Measurements from ENCODE around the gene TMEM178B.
"Not testable (repeated sequence)": the region's sequence is repeated elsewhere in the genome, so short reads cannot be mapped to it uniquely, and the experiment has no call there.

The TMEM178B gene

DNA sequence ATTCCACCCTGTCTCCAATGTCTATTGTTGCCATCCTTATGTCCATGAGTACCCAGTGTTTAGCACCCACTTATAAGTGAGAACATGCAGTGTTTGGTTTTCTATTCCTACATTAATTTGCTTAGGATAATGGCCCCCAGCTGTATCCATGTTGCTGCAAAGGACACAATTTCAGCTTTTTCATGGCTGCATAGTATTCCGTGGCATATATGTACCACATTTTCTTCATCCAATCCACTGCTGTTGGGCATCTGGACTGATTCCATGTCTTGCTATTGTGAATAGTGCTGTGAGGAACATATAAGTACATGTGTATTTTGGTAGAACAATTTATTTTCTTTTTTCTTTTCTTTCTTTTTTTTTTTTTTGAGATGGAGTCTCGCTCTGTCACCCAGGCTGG lies 68.2 kb downstream of the TMEM178B start:
- DNase-seq (ENCODE audit: low read depth in 3 of 3, low spot score in 1 of 3) = no peak

DNA sequence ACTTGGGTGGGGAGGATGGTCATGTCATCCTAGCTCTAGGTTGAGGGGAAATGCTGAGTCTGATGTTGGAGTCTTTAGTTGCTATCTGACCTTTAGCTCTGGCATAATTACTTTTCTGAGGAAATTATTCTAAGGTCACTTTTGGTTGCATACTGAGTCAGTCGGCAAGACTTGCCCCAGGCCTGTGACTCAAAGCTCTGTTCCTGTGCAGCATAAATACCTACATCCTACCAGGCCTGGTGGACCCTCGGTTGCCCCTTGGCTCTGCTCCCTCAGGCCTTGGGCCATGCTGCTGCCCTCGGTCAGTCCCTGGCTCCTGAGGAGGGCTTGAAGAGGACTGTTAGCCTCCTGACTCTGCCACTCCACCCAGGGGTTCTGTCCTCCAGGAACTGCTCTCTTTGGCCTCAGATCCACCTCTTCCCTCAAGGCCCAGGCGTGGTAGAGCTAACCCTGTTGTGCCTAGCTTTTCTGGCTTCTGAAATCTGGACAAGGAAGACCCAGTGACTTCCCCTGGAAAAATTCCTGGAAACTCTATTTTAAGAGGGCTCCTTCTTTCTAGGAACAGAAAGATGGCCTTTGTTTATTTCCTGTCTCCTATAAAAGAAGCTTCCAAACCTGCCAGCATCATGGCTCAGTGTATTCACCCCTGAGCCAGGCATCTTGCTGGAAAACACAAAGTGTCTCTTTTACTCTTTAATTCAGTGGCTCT lies 71.2 kb downstream of the TMEM178B start:
- DNase-seq (ENCODE audit: low read depth in 3 of 3, low spot score in 1 of 3) = no peak

DNA sequence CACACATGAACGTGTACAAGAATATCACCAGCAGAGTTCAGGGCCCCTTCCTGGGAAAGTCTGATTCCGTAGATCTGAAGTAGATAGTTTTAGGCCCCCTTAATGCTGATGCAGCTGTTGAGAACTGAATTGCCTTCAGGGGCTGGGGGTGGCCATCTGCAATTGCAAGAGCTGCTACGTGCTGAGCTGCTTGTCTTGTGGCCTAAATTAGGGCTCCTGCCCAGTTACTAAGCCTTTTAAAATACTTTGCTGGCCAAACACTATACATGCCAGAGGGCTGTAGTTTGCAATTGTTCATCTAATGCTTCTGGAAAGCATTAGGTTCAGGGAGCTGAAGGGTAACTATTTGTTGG lies 71.7 kb downstream of the TMEM178B start:
- no peak for DNase-seq (ENCODE audit: low read depth in 3 of 3, low spot score in 1 of 3)

DNA sequence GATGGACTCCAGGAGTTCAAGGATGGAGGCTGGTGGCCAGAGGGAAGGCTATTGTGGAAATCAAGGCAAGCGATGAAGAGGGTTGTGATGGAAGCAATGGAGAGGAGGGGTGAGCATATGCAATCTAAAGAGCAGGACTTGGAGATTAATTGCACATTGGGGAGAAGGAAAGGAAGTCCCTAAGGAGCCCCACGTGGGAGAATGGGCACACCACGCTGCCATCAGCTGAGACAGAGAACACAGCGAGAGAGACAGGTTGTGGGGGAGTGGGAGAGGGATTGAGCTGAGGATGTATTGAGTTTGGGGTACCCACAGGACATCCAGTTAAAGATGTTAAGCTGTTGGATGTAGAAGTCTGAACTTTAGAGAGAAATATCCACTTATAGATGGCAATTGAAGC lies 73.6 kb downstream of the TMEM178B start:
- DNase-seq (ENCODE audit: low read depth in 3 of 3, low spot score in 1 of 3) = no peak

DNA sequence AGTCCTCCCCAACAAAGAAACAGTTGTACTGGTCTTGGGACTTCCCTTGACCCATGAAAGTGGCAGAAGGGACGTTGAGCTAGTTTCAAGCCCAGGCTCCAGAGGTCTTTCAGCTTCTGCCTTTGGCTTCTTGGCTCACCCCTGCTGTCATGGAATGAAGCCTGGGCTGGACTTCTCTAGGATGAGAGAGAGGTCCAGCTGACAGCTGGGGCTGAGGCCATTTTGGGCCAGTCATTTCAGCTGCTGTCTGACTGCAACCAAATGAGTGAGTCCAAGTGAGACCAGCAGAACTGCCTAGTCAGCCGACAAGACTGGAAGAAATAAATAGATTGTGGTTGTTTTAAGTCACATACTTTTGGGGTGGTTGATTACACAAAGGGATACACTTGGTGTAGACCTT lies 76.6 kb downstream of the TMEM178B start:
- no peak for DNase-seq (ENCODE audit: low read depth in 3 of 3, low spot score in 1 of 3)

DNA sequence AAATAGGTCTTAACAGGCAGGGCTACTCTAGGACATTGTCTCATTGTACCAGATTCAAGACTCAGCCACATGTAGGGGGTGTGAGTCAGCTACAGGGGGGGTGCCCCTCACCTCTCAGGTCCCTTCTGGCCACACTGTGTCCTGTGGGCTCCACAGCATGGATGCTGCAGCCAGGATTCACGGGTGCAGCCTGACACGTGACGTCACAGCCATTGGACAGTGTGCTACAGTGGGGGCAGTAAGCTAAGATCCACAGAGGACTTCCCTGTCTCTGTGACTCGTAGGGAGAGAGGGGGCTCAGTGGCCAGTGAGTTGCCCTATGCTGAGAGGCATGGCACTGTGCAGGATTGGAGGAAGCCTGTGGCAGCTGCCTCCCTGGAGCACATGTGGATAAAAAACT lies 77.9 kb downstream of the TMEM178B start:
- DNase-seq (ENCODE audit: low read depth in 3 of 3, low spot score in 1 of 3) = no peak

DNA sequence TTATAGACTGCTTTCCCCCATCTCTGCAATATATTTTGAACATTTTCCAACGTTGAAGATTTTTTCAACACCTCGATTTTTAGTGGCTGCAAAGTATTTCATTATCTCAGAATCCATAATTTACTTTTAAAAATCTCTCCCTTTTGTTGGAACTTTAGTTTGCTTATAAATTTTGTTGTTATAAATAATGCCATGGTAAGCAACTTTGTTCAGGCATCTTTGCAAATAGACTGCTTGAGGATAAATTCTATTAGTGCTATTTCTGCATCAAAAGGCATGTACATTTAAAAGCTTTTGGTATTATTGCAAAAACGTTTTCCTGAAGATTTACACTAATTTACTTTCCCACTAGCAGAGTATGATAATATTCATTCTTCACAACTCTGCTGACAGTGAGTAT lies 79.4 kb downstream of the TMEM178B start:
- DNase-seq (ENCODE audit: low read depth in 3 of 3, low spot score in 1 of 3) = no peak

DNA sequence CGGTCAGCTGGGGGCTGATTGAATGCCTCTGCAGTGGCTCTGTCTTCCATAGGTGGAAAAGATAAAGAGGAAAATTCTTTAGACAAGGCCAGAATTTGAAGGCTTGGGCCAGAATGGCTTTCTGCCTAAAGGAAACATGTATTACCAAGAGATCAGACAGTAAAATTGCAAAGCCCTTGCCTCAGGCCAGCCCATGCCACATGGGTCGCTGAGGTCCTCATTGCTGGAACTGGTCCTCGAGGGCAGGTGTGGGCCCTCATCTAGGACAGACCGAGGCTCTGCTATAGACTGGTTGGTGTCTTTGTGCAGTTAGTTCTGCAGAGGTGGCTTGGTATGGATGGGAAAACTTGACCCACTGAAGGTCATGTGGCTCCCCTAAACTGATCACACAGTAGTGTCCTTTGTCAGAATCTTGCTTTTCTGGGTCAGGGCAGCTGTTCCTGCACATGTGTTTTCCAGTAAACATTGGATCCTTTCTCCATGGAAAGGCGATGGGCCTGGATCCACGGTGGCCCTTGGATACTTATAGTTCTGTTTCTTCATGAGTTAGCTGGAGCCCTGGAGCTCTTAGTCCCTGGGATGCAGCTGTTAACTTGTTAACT lies 80.4 kb downstream of the TMEM178B start:
- DNase-seq (ENCODE audit: low read depth in 3 of 3, low spot score in 1 of 3) = no peak

DNA sequence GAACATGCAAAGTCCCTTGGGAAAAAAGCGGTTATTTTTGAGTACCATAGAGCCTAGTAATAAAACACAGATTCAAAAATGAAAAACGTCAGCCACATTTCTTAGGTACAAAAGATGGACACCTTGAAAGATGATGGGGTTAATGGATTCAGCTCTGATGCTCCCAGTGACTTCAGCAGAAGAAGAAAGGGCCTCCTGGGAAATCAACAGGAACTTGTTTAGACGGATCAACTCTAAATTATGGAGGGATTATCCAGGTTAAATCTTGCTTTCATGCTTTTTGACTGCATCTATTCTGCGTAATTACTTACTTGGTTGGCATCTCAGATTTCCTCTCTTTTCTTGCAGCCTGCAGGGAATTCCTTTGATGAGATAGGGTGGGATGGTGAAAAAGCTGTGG lies 82.5 kb downstream of the TMEM178B start:
- DNase-seq (ENCODE audit: low read depth in 3 of 3, low spot score in 1 of 3) = no peak

DNA sequence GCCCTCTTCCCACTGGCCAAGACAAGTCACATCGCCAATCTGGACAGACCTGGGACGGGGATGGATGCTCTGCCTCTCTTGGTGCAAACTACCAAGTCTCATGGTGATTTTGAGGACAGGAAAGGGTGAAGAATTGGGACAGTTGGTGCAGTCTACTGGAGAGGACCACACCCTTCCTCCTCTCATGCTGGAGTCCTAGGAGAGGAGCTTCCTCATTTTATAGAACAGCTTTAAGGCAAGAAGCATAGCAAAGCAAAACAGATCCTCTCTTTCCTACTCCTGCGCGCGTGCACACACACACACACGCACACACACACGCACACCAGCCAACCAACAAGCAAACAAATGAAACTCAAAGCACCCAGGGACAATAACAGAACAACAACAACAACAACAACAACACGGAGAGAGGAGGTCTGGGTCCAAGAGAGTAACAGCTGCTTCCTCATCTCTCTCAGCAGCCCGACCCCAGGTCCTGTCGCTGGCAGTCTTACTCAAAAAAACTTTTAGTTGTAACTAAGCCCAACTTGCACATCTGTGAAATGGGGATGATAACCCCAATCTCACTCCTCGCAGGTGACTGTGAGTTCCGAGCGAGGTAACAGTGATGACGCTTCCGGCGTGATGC lies 83.4 kb downstream of the TMEM178B start:
- no peak for DNase-seq (ENCODE audit: low read depth in 3 of 3, low spot score in 1 of 3)

DNA sequence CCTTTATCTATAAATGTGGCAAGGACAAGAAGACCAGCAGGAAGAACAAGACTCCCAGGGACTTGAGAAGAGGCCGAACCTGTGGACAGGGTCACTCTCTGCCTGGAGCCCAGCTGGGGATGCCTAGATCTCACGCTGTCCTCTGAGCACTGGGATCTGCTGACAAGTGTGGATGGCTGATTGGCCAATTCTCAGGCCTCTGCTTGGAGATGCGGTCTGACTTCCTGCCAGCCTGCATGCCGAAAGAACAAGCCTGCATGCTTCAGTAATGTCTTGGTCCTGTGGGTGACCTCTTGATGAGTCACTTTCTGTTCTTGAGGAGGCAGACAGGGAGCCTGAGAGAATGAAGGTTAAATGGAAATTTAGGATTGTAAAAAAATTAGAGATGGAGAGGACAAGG lies 84.7 kb downstream of the TMEM178B start:
- no peak for DNase-seq (ENCODE audit: low read depth in 3 of 3, low spot score in 1 of 3)

DNA sequence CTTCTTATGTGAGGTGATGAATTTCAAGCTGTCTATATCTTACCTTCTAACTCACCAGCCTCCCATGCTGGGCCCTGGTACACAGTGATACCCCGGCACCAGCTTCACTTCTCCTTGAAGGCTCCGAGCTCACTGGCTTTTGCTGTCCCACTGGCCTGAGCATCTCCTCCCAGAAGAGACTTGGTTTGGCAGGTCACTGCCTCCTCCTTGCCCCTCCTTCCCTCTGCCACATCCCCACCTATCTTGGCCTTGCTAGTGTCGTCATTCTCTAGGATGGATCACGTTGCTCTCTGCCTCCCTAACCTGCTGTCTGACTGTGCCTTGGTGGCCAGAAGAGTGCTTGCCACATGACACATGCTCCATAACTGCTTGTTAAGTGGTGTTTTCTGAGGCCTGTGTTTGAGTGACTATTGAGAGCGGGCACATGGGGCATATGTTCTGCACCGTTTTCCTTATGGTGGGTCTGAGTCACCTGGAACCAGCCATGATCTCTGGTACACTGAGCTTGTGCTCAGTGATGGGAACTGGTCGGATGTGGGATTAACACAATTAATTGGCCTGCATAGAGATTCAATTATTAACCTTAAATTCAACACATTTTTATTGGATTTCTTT lies 86.5 kb downstream of the TMEM178B start:
- no peak for DNase-seq (ENCODE audit: low read depth in 3 of 3, low spot score in 1 of 3)

DNA sequence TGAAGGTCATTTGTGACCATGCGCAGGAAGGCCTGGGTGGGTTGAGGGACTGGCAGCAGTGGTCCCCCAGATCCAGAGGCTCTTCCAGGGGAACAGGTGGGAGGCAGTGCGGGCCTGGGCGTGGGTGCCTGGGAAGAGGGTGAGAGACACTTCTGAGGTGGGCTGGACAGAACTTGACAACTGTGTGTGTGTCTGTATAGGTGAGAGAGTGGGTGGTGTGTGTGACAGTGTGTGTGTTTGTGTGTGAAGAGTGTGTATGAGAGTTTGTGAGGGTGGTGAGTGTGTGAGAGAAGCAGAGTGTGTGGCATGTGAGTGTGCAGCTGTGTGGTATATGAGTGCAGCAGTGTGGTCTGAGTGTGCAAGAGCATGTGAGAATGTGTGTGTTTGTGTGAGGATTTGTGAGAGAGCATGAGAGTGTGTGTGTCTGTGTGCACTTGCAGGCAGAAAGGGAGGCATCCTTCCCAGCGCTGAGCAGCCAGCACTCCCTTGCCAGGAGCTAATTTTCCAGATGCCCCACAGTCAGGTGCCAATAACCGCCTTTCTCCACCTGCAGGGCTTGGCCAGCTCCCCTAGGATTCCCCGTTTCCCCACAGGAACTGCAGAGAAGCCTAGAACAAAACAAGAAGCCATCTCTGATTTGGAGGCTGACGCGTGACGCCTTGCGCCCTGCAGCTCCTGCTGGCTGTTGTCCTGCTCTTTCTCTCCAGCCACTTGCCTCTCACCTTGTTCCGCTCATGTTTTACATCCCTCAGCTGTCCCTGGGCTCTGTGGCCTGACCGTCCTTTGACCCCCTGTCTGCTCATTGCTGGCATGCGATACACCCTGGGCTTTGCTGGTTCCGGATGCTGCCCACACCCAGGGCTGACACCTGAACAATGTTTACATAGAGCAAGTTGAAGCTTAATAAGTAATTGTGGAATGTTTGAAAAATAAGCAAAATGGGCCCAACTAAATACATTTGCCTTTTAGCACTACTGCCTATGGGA lies 88.0 kb downstream of the TMEM178B start:
- no peak for DNase-seq (ENCODE audit: low read depth in 3 of 3, low spot score in 1 of 3)

DNA sequence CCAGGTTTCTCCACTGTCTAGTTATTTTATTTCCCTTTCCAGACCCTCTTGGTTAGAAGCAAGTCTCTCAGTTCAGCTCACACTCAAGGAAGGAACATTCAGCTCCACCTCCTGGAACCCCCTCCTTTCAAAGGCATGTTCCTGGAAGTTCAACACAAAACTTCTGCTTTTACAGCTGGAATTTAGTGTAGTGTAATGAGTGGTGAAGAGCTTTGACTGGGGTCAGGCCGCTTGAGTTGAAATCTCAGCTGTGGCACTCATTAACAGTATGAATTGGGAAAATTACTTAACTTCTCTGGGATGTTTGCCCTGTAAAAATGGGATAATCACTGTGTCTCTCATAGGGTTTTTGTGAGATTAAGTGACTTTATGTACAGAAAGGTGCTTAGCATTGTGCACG lies 91.7 kb downstream of the TMEM178B start:
- DNase-seq (ENCODE audit: low read depth in 3 of 3, low spot score in 1 of 3) = no peak

DNA sequence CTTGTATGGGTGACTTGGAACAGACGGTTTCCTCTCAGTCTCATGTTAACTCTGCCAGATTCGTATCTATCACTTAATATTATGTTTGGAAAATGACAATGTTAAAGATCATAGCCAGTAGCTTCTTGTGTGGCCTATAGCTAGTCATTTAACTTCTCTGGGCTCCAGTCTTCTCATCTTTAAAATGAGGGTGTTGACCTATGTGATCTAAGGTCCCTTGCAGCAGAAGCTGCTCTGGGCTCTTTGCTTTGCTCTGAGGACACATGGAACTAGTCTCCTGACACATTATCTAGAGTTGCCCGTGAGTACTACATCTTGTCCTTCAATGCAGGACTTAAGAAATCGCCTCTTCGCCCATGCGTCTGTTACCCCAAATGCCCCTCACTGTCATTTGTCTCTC lies 93.1 kb downstream of the TMEM178B start:
- no peak for DNase-seq (ENCODE audit: low read depth in 3 of 3, low spot score in 1 of 3)

DNA sequence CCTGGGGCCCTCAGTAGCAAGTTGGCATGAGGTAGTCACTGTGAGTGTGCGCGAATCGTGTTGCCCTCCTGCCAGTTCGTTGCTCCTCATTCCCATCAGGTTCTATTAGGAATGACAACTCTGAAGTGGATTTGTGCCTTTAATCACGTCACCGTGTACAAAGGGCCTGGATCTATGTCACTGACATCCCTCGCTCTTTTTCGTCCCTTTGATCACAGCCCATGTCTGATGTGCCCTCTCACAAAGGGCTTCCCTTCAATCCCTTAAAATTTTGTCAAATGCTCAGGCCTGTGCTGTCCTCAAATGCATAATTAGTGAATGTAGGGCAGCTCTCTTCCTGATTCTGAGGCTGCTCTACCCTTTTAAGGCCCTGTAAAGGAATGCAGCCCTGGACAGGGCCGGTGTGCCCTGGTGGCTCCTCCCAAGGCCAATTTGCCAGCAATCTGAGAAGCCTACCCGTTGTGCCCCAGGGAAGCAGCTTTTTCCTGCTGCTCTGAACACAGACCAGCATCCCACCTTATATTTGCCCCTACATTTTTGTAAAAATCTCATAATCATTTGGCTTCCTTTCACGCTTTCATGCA lies 93.6 kb downstream of the TMEM178B start:
- no peak for DNase-seq (ENCODE audit: low read depth in 3 of 3, low spot score in 1 of 3)

DNA sequence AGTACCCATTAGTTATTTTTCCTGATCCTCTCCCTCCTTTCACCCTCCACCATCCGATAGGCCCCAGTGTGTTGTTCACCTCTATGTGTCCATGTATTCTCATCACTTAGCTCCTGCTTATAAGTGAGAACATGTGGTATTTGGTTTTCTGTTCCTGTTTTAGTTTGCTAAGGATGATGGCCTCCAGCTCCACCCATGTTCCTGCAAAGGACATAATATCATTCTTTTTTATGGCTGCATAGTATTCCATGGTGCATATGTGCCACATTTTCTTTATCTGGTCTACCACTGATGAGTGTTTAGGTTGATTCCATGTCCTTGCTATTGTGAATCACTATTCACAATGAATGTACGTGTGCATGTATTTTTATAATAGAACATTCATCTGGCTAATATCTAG lies 95.3 kb downstream of the TMEM178B start:
- DNase-seq (ENCODE audit: low read depth in 3 of 3, low spot score in 1 of 3) = not testable (repeated sequence)

DNA sequence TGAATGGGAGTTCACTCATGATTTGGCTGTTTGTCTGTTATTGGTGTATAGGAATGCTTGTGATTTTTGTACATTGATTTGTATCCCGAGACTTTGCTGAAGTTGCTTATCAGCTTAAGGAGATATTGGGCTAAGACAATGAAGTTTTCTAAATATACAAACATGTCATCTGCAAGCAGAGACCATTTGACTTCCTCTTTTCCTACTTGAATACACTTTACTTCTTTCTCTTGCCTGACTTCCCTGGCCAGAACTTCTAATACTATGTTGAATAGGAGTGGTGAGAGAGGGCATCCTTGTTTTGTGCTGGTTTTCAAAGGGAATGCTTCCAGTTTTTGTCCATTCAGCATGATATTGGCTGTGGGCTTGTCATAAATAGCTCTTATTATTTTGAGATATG lies 101.9 kb downstream of the TMEM178B start:
- DNase-seq (ENCODE audit: low read depth in 3 of 3, low spot score in 1 of 3) = not testable (repeated sequence)

DNA sequence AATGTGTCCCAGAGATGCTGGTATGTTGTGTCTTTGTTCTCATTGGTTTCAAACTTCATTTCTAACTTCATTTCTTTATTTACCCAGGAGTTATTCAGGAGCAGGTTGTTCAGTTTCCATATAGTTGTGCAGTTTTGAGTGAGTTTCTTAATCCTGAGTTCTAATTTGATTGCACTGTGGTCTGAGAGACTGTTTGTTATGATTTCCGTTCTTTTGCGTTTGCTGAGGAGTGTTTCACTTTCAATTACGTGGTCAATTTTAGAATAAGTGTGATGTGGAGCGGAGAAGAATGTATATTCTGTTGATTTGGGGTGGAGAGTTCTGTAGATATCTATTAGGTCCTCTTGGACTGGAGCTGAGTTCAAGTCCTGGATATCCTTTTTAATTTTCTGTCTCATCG lies 103.3 kb downstream of the TMEM178B start:
- DNase-seq (ENCODE audit: low read depth in 3 of 3, low spot score in 1 of 3) = not testable (repeated sequence)

DNA sequence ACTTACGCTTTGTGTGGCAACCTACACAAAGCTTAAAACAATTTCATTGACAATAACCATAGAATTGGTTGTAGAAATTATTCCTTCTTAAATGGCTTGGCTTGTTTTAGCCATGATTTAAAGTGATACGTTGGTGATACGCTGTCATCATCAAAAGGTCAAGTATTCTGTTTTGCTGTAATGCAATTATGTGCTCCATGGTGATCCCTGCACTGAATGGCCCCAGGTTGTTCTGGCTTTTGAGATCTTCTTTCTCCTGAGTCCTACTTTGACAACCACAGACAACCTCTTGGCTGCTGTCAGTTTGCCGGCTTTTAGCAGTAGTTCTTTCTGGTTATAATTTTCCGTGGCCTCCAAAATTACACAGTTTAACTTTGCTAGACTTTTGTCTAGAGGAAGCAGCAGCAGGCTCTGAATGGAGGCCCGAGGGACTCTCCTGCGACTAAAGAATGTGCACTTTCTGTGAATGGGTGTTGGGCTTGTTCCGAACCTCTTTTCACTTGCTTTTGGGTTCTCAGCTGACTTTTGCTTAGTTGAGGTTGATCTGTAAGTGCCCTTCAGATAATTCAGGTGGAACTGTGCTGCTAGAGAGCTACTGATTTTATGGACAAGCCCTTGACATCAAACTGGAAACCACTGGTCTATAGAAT lies 104.7 kb downstream of the TMEM178B start:
- DNase-seq (ENCODE audit: low read depth in 3 of 3, low spot score in 1 of 3) = no peak

All from stimulated activated CD4-positive, alpha-beta T cell treated with anti-CD3 and anti-CD28 coated beads, TNF-alpha, amount 100 ng/mL, for 1 hour (primary cell).